Progenitor cell of endocrine pancreas (in vitro differentiated cells): Measurements from ENCODE around the gene HOXD10. TPM values are rescaled to one million over a fixed set of nuclear protein-coding genes. Genes with fewer than 3 reads are reported as not detected.

ENCODE experiments used
- DNase-seq: peaks from one replicate; pipeline ENCODE4 v3.0.0; 2021; ENCODE audit warnings: low spot score; ENCODE audit not compliant: unreplicated experiment
- H3K27ac Mint-ChIP-seq: 2 replicates; pipeline ENCODE4 v1.8.0; 2021; ENCODE audit warnings: mild to moderate bottlenecking, moderate library complexity, mixed read lengths
- H3K27me3 Mint-ChIP-seq: 2 replicates; pipeline ENCODE4 v1.8.0; 2021; ENCODE audit warnings: mixed read lengths
- H3K36me3 Mint-ChIP-seq: 2 replicates; pipeline ENCODE4 v1.8.0; 2022; ENCODE audit warnings: mixed read lengths; ENCODE audit not compliant: insufficient read depth
- H3K4me1 Mint-ChIP-seq: 2 replicates; pipeline ENCODE4 v1.8.0; 2021; ENCODE audit warnings: low read depth, mixed read lengths
- H3K4me3 Mint-ChIP-seq: 2 replicates; pipeline ENCODE4 v1.8.0; 2021; ENCODE audit warnings: low read depth, mild to moderate bottlenecking, moderate library complexity, mixed read lengths
- H3K9me3 Mint-ChIP-seq: 2 replicates; pipeline ENCODE4 v1.8.0; 2021; ENCODE audit warnings: low read depth, mixed read lengths
- total RNA-seq: library from RNA; stranded (reverse); gene quantifications from 2 replicates; pipeline ENCODE4 v1.2.1, GENCODE V29; 2021
- TF ChIP-seq, protein P1 (sequence below): fragments of 200-600 bp; sonication (generic); IDR thresholded peaks from one replicate; pipeline ENCODE4 v1.5.0; 2021; ENCODE audit warnings: antibody characterized with exemption, mild to moderate bottlenecking; ENCODE audit not compliant: unreplicated experiment

Gene HOXD10
- total RNA-seq, 1 donor from 2014 or later, result not detected

DNA sequence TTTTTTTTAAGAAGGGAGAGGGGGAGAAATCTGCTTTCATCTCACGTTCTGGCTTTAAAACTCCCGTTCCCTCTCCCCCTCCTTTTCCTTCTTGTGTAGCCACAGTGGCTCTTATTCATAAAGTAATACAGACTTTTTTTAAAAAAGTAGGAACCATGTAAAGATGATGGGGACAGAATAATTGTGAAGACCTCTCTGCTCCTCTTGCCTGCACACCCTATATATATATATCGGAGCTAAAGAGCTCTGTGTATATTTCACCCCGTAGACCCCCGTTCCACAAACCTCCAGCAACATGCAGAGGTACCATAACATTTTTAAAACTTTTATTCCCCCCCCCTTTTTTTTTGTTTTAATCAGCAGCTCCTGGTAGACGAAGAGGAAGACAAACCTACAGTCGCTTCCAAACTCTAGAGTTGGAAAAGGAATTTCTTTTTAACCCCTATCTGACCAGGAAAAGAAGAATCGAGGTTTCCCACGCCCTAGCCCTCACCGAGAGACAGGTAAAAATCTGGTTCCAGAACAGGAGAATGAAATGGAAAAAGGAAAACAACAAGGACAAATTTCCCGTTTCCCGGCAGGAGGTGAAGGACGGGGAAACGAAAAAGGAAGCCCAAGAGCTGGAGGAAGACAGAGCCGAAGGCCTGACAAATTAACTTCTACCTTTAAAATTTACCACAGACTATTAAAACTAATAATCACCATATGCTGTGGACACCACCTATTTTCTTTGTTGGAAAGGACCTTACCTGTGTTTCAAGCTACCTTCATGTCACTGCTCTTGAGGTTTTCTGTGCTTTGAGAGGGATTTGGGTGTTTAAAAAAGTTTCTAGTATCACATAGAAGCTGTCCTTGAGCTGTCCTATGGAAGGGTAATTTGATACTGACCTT, 14.6 kb downstream of the HOXD10 start:
- H3K27me3 Mint-ChIP-seq, result peaks cover 89% of the 10 kb centered on the region
- H3K27ac Mint-ChIP-seq, result peak overlapping the region; percentile 89
- no peaks in the 10 kb centered on the region for H3K9me3 Mint-ChIP-seq
- TF ChIP-seq, protein P1, sequence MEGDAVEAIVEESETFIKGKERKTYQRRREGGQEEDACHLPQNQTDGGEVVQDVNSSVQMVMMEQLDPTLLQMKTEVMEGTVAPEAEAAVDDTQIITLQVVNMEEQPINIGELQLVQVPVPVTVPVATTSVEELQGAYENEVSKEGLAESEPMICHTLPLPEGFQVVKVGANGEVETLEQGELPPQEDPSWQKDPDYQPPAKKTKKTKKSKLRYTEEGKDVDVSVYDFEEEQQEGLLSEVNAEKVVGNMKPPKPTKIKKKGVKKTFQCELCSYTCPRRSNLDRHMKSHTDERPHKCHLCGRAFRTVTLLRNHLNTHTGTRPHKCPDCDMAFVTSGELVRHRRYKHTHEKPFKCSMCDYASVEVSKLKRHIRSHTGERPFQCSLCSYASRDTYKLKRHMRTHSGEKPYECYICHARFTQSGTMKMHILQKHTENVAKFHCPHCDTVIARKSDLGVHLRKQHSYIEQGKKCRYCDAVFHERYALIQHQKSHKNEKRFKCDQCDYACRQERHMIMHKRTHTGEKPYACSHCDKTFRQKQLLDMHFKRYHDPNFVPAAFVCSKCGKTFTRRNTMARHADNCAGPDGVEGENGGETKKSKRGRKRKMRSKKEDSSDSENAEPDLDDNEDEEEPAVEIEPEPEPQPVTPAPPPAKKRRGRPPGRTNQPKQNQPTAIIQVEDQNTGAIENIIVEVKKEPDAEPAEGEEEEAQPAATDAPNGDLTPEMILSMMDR, result no peak
- H3K4me3 Mint-ChIP-seq, result no peak overlapping the region
- DNase-seq, result no peak
- H3K36me3 Mint-ChIP-seq, result no peaks in the 10 kb centered on the region
- no peaks in the 10 kb centered on the region for H3K4me1 Mint-ChIP-seq

DNA sequence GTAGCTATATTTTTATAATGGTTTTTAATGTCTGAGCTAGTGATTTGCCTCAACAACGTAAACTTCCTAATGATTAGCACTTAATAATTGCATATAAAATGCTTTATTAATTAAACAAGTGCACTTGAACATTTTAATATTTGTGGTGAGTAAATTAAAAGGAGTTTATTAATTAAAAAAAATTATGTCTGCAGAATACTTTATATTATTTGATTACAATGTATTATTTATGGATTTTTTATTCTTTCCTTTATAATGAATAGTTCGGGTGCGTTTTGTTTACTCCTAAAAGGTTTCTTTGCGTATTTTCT, 15.2 kb downstream of the HOXD10 start:
- no peak for DNase-seq
- H3K36me3 Mint-ChIP-seq, result no peaks in the 10 kb centered on the region
- H3K4me3 Mint-ChIP-seq, result no peak overlapping the region
- TF ChIP-seq, protein P1, result no peak
- no peaks in the 10 kb centered on the region for H3K9me3 Mint-ChIP-seq
- peaks cover 86% of the 10 kb centered on the region for H3K27me3 Mint-ChIP-seq
- H3K27ac Mint-ChIP-seq, result no peak overlapping the region
- no peaks in the 10 kb centered on the region for H3K4me1 Mint-ChIP-seq

DNA sequence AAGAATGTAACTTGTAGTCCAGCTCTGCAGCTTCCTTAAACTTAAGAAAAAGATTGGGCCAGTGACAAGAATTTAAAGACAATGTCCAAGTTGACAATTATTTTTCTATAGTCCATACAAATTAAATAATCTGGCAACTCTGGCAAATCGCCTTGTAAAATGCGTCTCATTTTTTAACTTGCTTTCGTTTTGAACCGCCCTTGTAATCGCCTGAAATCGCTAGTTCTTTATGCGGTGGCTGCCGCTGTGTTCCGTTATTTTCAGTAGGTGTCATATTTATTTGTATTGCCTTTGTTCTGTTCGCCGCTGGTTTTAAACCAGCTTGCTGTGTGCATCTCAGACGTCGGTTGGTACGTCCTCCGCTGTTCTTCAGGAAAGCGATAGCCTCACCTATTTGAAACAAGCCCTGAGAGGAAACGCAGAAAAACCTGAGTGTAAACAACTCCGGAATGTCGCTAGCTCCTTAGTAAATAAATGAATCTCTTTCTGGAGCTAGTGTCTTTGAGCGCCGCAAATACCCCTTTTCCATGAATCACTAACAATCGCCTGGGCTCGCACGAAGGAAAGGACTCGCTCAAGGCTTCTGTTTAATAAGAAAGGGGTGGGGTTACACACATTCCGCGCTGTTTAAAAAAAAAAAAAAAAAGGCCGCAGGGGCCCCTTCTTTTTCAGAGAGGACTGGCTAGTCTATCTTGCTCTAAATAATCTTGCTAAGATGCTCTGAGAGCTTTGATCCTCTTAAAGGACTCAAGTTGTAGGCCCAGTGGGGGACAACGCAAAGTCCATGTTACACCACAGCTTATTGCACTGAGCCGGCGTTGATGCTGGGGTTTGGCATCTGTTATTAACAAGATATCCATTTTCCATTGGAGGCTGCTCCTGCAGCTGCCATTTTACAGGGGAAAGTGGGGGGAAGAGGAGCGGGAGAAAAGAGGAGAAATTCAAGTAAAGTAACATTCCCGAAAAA, 15.9 kb downstream of the HOXD10 start:
- TF ChIP-seq, protein P1, result no peak
- H3K4me3 Mint-ChIP-seq, result no peak overlapping the region
- H3K4me1 Mint-ChIP-seq, result no peaks in the 10 kb centered on the region
- no peaks in the 10 kb centered on the region for H3K9me3 Mint-ChIP-seq
- H3K27ac Mint-ChIP-seq, result peak overlapping the region; percentile 85
- H3K36me3 Mint-ChIP-seq, result no peaks in the 10 kb centered on the region
- DNase-seq, result no peak
- peaks cover 86% of the 10 kb centered on the region for H3K27me3 Mint-ChIP-seq

DNA sequence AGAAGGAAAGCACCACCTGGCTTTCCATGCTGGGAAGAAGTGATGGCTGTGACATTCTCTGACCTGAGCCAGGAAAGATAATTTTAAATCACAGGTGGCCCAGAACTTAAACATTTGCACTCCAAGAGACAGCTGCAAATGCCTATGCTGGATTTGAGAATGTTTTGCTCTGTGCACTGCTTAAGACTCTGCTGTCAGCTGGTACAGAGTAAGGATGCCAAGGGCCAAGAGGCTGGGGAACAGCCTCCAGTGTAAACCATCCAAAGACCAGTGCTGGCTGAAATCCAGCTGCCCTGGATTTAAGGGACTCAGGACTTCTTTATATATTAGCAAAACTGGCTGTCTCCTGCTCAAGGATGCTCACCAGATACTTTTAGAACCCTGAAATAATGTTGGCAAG, 16.8 kb downstream of the HOXD10 start:
- Mint-ChIP-seq H3K9me3 (no peaks in the 10 kb centered on the region), H3K4me1 (no peaks in the 10 kb centered on the region), H3K27ac (no peak overlapping the region), H3K36me3 (no peaks in the 10 kb centered on the region), H3K4me3 (no peak overlapping the region), H3K27me3 (peaks cover 86% of the 10 kb centered on the region)
- no peak for DNase-seq
- TF ChIP-seq, protein P1, result no peak

DNA sequence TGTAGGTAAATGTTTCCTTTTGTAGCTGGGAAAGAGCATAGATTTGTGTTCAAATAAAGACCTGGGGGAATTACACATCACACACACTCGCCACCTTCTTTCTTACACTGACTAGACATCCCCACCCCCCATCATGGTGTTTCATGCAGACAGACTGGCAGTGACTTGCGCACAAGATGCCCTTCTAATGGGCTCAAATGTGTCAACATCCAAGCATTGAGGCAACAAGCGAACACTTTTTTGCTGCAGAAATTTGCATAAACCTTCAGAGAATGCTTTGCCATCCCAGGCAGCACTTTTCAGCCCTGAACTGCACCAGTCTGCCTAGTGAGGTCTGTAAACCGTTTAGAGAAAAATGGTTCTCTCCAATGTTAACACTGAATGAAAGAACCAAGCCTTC, 17.5 kb downstream of the HOXD10 start:
- no peak overlapping the region for H3K4me3 Mint-ChIP-seq
- no peaks in the 10 kb centered on the region for H3K36me3 Mint-ChIP-seq
- H3K4me1 Mint-ChIP-seq, result no peaks in the 10 kb centered on the region
- peaks cover 86% of the 10 kb centered on the region for H3K27me3 Mint-ChIP-seq
- no peak for DNase-seq
- no peaks in the 10 kb centered on the region for H3K9me3 Mint-ChIP-seq
- no peak overlapping the region for H3K27ac Mint-ChIP-seq
- TF ChIP-seq, protein P1, result no peak
